Tibial artery (tissue), 4 donors: Measurements from ENCODE around the gene HPS1.

Experiments
- DNase-seq, 2 donors: peaks; one replicate each; pipeline ENCODE4 v3.0.0-alpha.2; 2019
- H3K27ac ChIP-seq, 2 donors: fragments of 200-600 bp; sonication (generic) in 1 of 2; 1 replicate in 1 of 2; 2 replicates in 1 of 2; pipeline ENCODE4 v1.5.1; 2018 to 2019; ENCODE audit warnings: mild to moderate bottlenecking in 1 of 2
- H3K27me3 ChIP-seq, 2 donors: fragments of 200-600 bp; sonication (generic) in 1 of 2; one replicate each; pipeline versions ENCODE4 v1.5.1 to v1.6.0; 2016 to 2019
- H3K36me3 ChIP-seq, 3 donors: fragments of 200-600 bp; sonication (generic) in 2 of 3; one replicate each; pipeline ENCODE4 v1.5.1; 2016 to 2019; ENCODE audit warnings: mild to moderate bottlenecking in 2 of 3
- H3K4me1 ChIP-seq, 4 donors: fragments of 200-600 bp; sonication (generic) in 2 of 4; 1 replicate in 3 of 4; 2 replicates in 1 of 4; pipeline ENCODE4 v1.5.1; 2016 to 2019
- H3K4me3 ChIP-seq, 2 donors: fragments of 200-600 bp; sonication (generic) in 1 of 2; 1 replicate in 1 of 2; 2 replicates in 1 of 2; pipeline ENCODE4 v1.5.1; 2018 to 2019; ENCODE audit warnings: mild to moderate bottlenecking in 2 of 2
- H3K9me3 ChIP-seq, 3 donors: fragments of 200-600 bp; sonication (generic) in 1 of 3; one replicate each; pipeline ENCODE4 v1.5.1; 2016 to 2019
- CTCF ChIP-seq, 2 experiments: fragments of 200-600 bp in 1 of 2; fragments of 450-650 bp in 1 of 2; IDR thresholded peaks; one replicate each; pipeline ENCODE4 v1.5.1; 2017 to 2019; ENCODE audit warnings: antibody characterized with exemption in 2 of 2, mild to moderate bottlenecking in 1 of 2, moderate library complexity in 1 of 2
- intact Hi-C: fragments of 100-400 bp; cut with DNase I; formaldehyde crosslinking; loops from one replicate; pipeline ENCODE4 v1.15.0; 2023; ENCODE audit warnings: low total_unique reads

The HPS1 gene

GRCh38 chr10:98391065-98391464 lies 55.7 kb downstream of the HPS1 start:
- DNase-seq: no peak
- Histone ChIP-seq H3K4me3 (no peak overlapping the region), H3K36me3 (peaks cover 7 to 54% (median 21%) of the 10 kb centered on the region in 3 donors), H3K9me3 (no peaks in the 10 kb centered on the region), H3K27me3 (no peaks in the 10 kb centered on the region), H3K27ac (no peak overlapping the region), H3K4me1 (peaks cover 0 to 14% (median 7%) of the 10 kb centered on the region in 4 donors)
- TF ChIP-seq CTCF (IDR thresholded peaks at IDR 0.05): no peak
- intact Hi-C loops: no loop called here

DNA sequence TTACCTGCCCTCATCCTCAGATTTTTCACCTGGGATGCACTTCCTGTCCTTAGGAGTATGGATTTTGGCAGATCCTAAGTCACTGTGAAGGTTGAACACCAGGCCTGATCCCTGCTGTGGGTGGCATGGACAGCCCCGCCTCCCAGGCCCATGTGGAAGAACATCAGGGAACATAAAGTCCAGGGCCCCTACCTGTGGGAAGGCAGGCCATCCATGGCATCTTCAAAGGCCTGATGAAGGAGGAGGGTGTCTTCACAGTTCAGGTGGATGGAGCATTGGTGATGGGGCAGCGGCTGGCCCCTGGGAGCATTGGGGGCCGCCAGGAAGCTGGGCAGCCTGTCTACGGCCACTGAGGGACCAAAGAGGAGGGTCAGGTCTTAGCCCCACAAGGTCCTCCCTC lies 56.3 kb downstream of the HPS1 start:
- H3K27ac ChIP-seq: no peak overlapping the region
- no peak for TF ChIP-seq CTCF (IDR thresholded peaks at IDR 0.05)
- no peak for DNase-seq
- peaks cover 6 to 54% (median 15%) of the 10 kb centered on the region in 3 donors for H3K36me3 ChIP-seq
- intact Hi-C loops: no loop called here
- no peaks in the 10 kb centered on the region for H3K9me3 ChIP-seq
- H3K4me1 ChIP-seq: peaks cover 0 to 14% (median 7%) of the 10 kb centered on the region in 4 donors
- H3K4me3 ChIP-seq: no peak overlapping the region
- no peaks in the 10 kb centered on the region for H3K27me3 ChIP-seq

GRCh38 chr10:98389398-98389797 lies 57.3 kb downstream of the HPS1 start:
- no peak overlapping the region for H3K27ac ChIP-seq
- intact Hi-C loops: no loop called here
- DNase-seq: no peak
- peaks cover 4 to 54% (median 12%) of the 10 kb centered on the region in 3 donors for H3K36me3 ChIP-seq
- peaks cover 0 to 14% (median 7%) of the 10 kb centered on the region in 4 donors for H3K4me1 ChIP-seq
- no peaks in the 10 kb centered on the region for H3K27me3 ChIP-seq
- no peak overlapping the region for H3K4me3 ChIP-seq
- TF ChIP-seq CTCF (IDR thresholded peaks at IDR 0.05): no peak
- no peaks in the 10 kb centered on the region for H3K9me3 ChIP-seq

DNA sequence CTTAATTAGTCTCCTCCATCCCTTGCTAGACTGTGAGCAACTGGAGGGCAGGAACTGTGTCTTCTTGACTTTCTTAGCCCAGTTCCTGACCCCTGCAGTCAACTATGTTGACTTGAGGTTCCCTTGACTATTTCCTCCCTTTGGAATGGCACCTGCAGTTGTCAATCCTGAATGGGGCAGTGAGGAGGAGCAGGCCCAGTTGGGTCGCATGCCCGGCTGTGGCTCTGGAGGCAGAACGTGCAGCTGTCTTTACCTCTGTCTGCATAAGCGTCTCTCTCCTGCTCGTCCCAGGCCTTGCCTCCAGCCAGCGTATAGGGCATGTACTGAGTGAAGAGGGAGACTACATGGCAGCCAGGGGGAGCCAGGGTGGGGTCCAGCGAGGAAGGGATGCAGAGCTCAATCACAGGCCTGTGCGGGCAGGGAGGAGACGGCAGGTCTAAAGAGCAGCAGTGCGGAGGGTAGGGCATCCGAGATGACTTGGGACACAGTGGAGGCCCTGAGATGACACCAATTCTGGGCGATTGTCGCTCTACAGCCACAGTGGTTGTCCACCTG lies 58.6 kb downstream of the HPS1 start:
- H3K4me3 ChIP-seq: no peak overlapping the region
- H3K4me1 ChIP-seq: peaks cover 0 to 14% (median 7%) of the 10 kb centered on the region in 4 donors
- no peaks in the 10 kb centered on the region for H3K27me3 ChIP-seq
- no peaks in the 10 kb centered on the region for H3K9me3 ChIP-seq
- H3K36me3 ChIP-seq: peaks cover 6 to 60% (median 18%) of the 10 kb centered on the region in 3 donors
- no peak for TF ChIP-seq CTCF (IDR thresholded peaks at IDR 0.05)
- no peak for DNase-seq
- intact Hi-C loops: no loop called here
- H3K27ac ChIP-seq: no peak overlapping the region

- no peak overlapping the region for H3K4me3 ChIP-seq
- no peak overlapping the region for H3K27ac ChIP-seq
- DNase-seq: no peak
- no peaks in the 10 kb centered on the region for H3K9me3 ChIP-seq
- intact Hi-C loops: no loop called here
- peaks cover 6 to 81% (median 19%) of the 10 kb centered on the region in 3 donors for H3K36me3 ChIP-seq
- H3K4me1 ChIP-seq: no peaks in the 10 kb centered on the region
- no peak for TF ChIP-seq CTCF (IDR thresholded peaks at IDR 0.05)
- no peaks in the 10 kb centered on the region for H3K27me3 ChIP-seq
Measured at GRCh38 chr10:98384531-98385133, 62.1 kb downstream of the HPS1 start.
